ENCODE results near the gene MS4A6E.
"Not testable (repeated sequence)": the region's sequence is repeated elsewhere in the genome, so short reads cannot be mapped to it uniquely, and the experiment has no call there.

The MS4A6E gene

GRCh38 chr11:60338053-60338452 lies 11.0 kb downstream of the MS4A6E start:
- no peak for DNase-seq

- DNase-seq, result no peak
Measured at GRCh38 chr11:60339356-60339755, 12.3 kb downstream of the MS4A6E start.

DNA sequence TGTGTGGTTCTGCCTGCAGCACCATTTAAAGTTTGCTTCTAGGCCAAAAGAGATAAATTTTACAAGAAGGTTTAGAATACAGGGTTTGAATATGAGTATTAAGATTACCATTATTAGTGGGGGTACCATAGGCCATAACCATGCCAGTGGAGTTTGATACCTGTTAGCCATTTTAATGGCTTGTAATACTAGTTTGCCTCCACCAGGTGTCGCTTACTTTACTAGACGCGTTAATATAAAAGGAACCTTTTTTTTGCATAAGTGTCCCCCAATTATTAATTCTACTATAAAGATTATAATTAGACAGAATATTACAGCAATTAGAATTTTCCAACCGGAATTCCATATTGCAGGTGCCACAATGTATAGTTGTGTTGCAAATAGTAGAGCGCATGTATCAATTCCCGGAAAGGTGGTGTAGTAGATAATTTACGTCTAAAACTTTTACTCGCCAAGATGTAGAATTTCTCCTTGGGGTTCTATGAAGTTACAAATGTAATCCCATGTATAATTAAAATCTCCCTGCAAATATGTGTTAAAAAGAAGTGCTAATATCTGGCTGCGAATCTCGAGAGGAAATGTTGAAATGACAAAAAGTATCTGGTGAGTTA lies 16.1 kb downstream of the MS4A6E start:
- DNase-seq, result no peak

- DNase-seq, result no peak
Measured at GRCh38 chr11:60344146-60344545, 17.1 kb downstream of the MS4A6E start.

DNA sequence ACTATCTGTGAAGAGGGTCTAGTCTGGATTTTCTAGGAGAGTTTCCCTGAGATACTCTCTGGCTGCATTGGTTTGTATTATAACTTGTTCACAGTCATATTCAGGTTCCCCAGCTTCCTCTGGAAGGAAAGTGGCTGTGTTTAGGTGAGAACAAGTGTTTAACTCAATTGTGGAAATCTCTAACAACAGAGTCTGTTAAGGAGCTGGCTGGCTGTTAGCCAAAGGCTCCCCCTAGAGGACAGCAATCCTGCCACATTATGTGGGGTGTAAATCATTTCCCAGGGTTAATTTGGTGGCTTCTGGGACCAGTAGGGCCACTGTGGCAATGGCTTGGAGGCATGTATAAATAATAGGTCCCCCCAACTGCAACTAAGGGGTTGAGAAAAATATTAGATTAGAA lies 18.4 kb downstream of the MS4A6E start:
- DNase-seq, result no peak

- no peak for DNase-seq
Measured at GRCh38 chr11:60347084-60347797, 20.2 kb downstream of the MS4A6E start.

DNA sequence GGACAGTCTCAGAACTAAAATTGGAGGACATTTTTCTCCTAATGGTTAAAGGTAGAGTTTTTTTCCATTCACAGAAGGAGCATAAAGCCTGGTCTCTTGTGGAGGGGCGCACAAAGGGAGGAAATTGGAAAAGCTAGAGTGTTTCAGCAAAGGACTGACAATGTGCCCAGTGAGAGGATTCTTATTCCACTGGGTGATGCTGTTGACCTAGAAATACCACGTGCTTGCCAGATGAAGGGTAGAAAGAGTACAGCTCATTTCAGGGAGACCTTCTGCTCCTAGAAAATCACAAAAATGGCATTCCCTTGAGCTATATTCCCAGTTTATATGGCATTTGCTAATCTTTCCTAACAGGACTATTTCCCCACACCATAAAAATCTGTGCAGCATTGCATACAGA lies 21.1 kb downstream of the MS4A6E start:
- no peak for DNase-seq

- no peak for DNase-seq
Measured at GRCh38 chr11:60349990-60350389, 22.9 kb downstream of the MS4A6E start.

GRCh38 chr11:60357771-60358170 lies 30.7 kb downstream of the MS4A6E start:
- no peak for DNase-seq

DNA sequence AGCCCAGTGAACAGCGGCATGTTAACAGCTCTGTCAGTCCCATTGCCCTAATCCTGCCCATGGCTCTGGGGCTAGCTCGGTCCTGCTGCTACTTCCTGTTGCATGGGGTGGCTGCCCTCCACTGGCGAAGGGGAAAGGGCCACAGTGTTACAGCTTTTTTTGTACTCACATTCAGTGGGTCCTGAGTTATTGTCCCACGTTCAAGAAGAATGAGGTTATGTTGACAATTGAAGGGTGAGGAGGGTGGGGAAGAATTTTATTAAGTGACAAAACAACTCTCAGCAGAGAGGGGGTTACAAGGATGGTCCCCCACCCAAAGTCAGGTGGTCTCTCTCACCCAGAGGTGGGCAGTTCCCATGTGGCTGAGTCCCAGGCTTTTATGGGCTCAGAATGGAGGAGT lies 33.6 kb downstream of the MS4A6E start:
- DNase-seq, result no peak

GRCh38 chr11:60362241-60362640 lies 35.2 kb downstream of the MS4A6E start:
- DNase-seq, result no peak

DNA sequence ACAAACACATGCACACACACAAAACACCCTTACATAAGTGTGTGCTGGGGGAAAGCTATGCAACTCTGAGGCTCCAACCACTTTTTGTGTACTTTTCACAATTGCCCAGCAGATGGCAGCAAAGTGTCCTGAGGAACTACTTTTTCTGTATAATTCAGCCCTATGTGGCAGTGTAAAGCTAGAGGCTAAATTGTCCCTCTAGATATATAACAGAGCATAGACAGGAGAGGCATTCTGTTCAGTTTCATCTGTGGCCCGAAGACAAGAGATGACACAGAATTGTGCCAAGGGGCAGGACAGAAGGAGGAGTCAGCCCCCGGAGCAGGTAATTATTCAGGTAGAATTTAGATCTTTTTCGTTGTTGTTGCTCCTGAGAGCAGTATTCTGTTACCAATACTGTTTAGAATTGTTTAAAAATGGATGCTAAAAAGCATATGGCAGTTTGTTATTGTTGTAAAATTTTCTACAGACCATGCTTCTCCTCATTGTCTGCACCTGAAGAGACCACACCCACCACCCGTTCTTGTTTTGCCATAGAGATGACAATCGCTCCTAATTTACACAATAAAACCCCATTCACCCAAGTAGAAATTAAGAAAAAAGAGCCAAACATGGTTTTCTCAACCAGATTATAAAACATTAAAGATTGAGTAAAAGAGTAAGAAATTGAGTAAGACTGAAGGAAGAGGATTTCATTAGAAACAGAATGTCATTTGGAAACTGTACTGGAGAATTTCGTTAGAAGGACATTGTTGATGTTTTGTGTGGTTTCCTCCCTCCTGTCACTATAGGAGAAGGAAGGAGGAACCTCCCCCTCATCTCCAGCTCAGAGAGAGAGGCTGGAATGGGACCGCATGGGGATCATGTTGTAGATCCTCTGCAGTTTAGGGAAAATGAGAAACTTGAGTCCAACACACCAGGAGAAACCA lies 36.8 kb downstream of the MS4A6E start:
- peak; percentile 52 for DNase-seq

- DNase-seq, result not testable (repeated sequence)
Measured at GRCh38 chr11:60366262-60366904, 39.3 kb downstream of the MS4A6E start.

GRCh38 chr11:60367009-60367408 lies 40.0 kb downstream of the MS4A6E start:
- no peak for DNase-seq

GRCh38 chr11:60367896-60368295 lies 40.8 kb downstream of the MS4A6E start:
- no peak for DNase-seq

DNA sequence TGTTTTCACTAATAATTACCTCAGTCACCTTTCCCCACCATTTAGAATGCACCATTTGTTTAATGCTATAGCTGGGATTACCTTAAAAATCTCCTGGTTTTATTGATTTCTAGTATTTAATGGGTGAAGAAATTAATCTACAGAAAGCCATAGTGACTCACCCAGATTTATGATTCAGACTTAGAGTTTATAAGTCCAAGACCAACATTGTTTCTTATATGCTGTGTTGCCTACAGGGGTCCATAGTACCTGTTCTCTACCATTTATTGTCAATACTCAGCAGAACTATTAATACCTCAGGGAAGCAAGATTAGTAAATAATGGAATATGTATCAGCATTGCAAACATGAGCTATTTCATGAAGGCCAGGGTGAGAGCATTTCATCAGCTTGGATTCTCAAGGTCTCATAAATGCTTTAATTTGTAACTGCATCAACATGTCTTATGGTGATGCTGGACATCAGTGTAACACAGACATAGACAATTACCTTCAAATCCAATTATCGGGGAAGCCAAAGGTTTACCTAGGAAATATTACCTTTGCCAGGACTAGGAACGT lies 43.3 kb downstream of the MS4A6E start:
- DNase-seq, result no peak

DNA sequence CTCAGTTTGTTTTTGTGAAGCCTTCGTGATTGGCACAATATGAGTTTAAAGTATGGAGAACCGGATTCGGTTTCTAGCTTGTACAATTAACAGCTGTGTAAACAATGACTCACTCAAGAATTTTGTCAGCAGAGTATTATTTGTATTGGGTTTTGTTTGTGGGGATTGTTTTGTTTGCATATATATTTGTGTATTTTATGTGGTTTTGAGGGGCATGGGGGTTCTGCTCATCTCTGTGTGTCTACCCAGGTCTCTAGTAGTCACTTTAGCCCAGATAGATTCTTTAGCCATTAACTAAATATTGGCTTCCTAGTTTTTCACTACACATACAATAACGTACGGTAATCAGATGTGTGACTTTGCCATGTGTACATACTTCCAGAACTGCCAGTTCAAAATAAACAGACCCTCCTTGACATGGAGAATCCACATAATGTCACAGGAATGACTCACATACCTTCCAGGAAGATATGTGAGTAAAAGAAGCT lies 43.8 kb downstream of the MS4A6E start:
- DNase-seq, result no peak

DNA sequence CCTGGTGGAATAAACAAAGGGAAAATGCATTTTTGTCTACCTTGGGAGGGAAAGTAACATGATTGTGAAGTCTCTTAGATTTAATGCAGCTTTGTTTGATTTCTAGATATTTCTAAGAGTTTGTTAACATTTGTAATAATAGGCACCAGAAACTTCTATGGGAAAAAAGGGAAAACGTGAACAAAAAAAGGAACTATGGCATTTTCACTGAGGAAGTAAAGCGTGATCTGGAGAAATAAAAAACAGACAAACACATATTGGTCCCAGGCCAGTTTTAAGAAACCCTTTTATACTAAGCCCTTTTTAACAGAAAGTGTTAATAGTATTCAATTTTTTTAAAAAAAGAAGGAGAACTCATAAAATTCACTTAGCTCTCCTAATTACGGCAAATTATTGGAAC lies 44.3 kb downstream of the MS4A6E start:
- no peak for DNase-seq

- DNase-seq, result no peak
Measured at GRCh38 chr11:60371854-60372253, 44.8 kb downstream of the MS4A6E start.

DNA sequence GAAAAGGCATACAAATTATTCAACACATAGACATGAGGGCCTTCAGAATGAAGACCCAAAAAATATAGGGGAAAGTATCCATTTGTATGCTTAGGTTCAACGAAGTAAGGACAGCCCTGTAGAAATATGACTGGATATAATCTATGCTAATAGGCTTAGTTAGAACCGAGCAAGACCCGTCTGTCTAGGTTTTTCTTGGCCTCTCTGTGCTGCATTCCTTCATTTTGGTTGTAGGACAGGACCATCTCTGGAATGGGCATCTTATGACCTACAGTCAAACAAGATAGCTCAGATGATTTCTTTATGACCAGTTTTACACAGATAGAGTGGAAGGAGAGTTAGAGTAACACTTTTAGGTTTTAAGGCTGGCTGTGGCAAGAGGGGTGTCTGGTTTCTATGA lies 45.7 kb downstream of the MS4A6E start:
- DNase-seq, result no peak

DNA sequence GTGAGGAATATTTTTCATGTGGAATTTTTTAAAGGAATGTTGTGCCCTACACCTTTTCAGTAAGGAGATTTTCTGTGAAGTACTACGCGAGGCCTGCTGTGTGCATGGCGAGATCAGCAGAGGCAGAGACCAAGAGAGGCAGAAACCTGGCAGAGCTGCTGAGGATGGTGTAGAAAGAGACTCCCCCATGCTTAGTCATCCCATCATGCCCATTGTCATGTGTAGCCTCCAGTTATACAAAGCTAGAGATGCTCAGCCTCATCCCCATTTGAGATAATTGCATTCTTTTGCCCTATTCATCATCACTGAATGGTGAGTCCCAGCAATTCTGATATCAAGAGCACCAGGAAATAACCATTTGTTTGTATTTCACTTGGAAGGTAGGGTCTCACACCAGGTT lies 48.3 kb downstream of the MS4A6E start:
- DNase-seq, result no peak

DNA sequence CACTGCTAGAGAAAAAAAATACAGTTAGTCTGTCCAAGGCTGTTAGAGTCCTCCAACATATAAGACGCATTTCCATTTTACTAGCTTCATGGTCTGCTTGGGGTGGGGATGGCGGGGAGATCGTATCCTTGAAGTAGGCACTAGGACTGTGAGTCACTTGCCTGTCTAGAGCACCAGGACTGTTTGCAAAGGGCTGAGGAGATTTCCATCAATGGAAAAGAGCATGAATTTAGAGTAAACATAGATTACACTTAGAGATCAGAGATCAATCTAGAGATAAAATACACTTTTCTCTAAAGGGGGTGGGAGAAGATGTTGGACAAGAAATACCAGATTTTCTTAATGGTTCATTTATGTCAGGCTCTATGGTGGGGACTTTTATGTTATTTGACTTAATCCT lies 49.5 kb downstream of the MS4A6E start:
- no peak for DNase-seq

Measured in activated naive CD4-positive, alpha-beta T cell treated with Interleukin-2 at 50 U/mL for 16 hours (primary cell).